Thymus (tissue), 11 donors: ENCODE measurements around the gene CYP4F12. TPM values are rescaled to one million over a fixed set of nuclear protein-coding genes. Genes with fewer than 3 reads are reported as not detected.
"Not testable (repeated sequence)": the region's sequence is repeated elsewhere in the genome, so short reads cannot be mapped to it uniquely, and the experiment has no call there.

ENCODE experiments used
- DNase-seq, 9 donors: peaks; one replicate each; pipeline ENCODE4 v3.0.0-alpha.2; 2013; ENCODE audit warnings: low spot score in 9 of 9, low read depth in 6 of 9, missing footprints in 1 of 9
- H3K27ac ChIP-seq, 2 donors: one replicate each; pipeline ENCODE4 v1.5.1; 2013; ENCODE audit warnings: control low read depth in 1 of 2, low read depth in 1 of 2, low read length in 1 of 2, mild to moderate bottlenecking in 1 of 2, moderate library complexity in 1 of 2
- H3K27me3 ChIP-seq, 2 donors: one replicate each; pipeline ENCODE4 v1.5.1; 2013; ENCODE audit warnings: low read length in 1 of 2; ENCODE audit not compliant: control insufficient read depth in 2 of 2, insufficient read depth in 1 of 2
- H3K36me3 ChIP-seq, 2 donors: one replicate each; pipeline ENCODE4 v1.5.1; 2013; ENCODE audit warnings: low read length in 1 of 2, mild to moderate bottlenecking in 1 of 2, moderate library complexity in 1 of 2; ENCODE audit not compliant: control insufficient read depth in 2 of 2, insufficient read depth in 2 of 2
- H3K4me1 ChIP-seq, 2 donors: one replicate each; pipeline ENCODE4 v1.5.1; 2013; ENCODE audit warnings: low read length in 2 of 2; ENCODE audit not compliant: control insufficient read depth in 2 of 2, insufficient read depth in 2 of 2
- H3K4me3 ChIP-seq, 2 donors: one replicate each; pipeline ENCODE4 v1.5.1; 2013; ENCODE audit warnings: low read length in 2 of 2, control low read depth in 1 of 2, mild to moderate bottlenecking in 1 of 2
- H3K9me3 ChIP-seq, 2 donors: one replicate each; pipeline ENCODE4 v1.5.1; 2013; ENCODE audit warnings: low read length in 1 of 2, mild to moderate bottlenecking in 1 of 2; ENCODE audit not compliant: control insufficient read depth in 2 of 2, insufficient read depth in 1 of 2
- WGBS: extraction: QIAGEN DNeasy Blood & Tissue Kit; methylation state at CpG from one replicate; pipeline ENCODE4 v1.1.7; 2013; 5-methylcytosine and 5-hydroxymethylcytosine counted together
- polyA plus RNA-seq: library from polyadenylated mRNA; stranded (reverse); fragments of 200-250 nt; gene quantifications from one replicate; pipeline ENCODE4 v1.2.3, GENCODE V29; 2013
- total RNA-seq: library from RNA; stranded (reverse); fragments of 120-200 nt; gene quantifications from one replicate; pipeline ENCODE4 v1.2.4, GENCODE V29; 2013
- donor health status: healthy.

The CYP4F12 gene
- total and polyA plus RNA-seq, 2 donors: 1.4 to 6.8 TPM

- Histone ChIP-seq H3K4me1 (no peaks in the 10 kb centered on the region), H3K27ac (no peak overlapping the region), H3K36me3 (no peaks in the 10 kb centered on the region), H3K9me3 (no peaks in the 10 kb centered on the region), H3K27me3 (no peaks in the 10 kb centered on the region), H3K4me3 (no peak overlapping the region)
- no peak for DNase-seq
- WGBS: 77% methylated on average over 4 of the region's 4 CpGs
Measured at GRCh38 chr19:15666883-15667282, 6.0 kb upstream of the CYP4F12 start.

- no peaks in the 10 kb centered on the region for H3K27me3 ChIP-seq
- no peaks in the 10 kb centered on the region for H3K4me1 ChIP-seq
- no peak for DNase-seq
- H3K4me3 ChIP-seq: no peak overlapping the region
- H3K36me3 ChIP-seq: no peaks in the 10 kb centered on the region
- H3K27ac ChIP-seq: no peak overlapping the region
- H3K9me3 ChIP-seq: no peaks in the 10 kb centered on the region
- 67% methylated on average over 3 of the region's 3 CpGs for WGBS
Measured at GRCh38 chr19:15669440-15669839, 3.4 kb upstream of the CYP4F12 start.

- DNase-seq: no peak
- WGBS: 88% methylated on average over 4 of the region's 4 CpGs
- Histone ChIP-seq H3K36me3 (no peaks in the 10 kb centered on the region), H3K27me3 (no peaks in the 10 kb centered on the region), H3K27ac (no peak overlapping the region), H3K4me1 (no peaks in the 10 kb centered on the region), H3K4me3 (no peak overlapping the region), H3K9me3 (no peaks in the 10 kb centered on the region)
Measured at GRCh38 chr19:15669891-15670290, 3.0 kb upstream of the CYP4F12 start.

GRCh38 chr19:15671237-15671821 lies 1.6 kb upstream of the CYP4F12 start:
- Histone ChIP-seq H3K36me3 (no peaks in the 10 kb centered on the region), H3K27ac (no peak overlapping the region), H3K27me3 (no peaks in the 10 kb centered on the region), H3K4me3 (no peak overlapping the region), H3K4me1 (no peaks in the 10 kb centered on the region), H3K9me3 (no peaks in the 10 kb centered on the region)
- 90% methylated on average over 5 of the region's 5 CpGs for WGBS
- DNase-seq: no peak

GRCh38 chr19:15671891-15672579 lies 852 bp upstream of the CYP4F12 start:
- no peak overlapping the region for H3K27ac ChIP-seq
- no peak overlapping the region for H3K4me3 ChIP-seq
- DNase-seq: no peak
- H3K4me1 ChIP-seq: no peaks in the 10 kb centered on the region
- H3K27me3 ChIP-seq: no peaks in the 10 kb centered on the region
- no peaks in the 10 kb centered on the region for H3K9me3 ChIP-seq
- no peaks in the 10 kb centered on the region for H3K36me3 ChIP-seq
- WGBS: 65% methylated on average over 10 of the region's 10 CpGs

GRCh38 chr19:15673176-15673654 lies 328 bp downstream of the CYP4F12 start:
- 41% methylated on average over 9 of the region's 9 CpGs for WGBS
- H3K27me3 ChIP-seq: no peaks in the 10 kb centered on the region
- peak in 1 of 9 donors; percentile 0 for DNase-seq
- no peaks in the 10 kb centered on the region for H3K9me3 ChIP-seq
- no peak overlapping the region for H3K4me3 ChIP-seq
- H3K27ac ChIP-seq: no peak overlapping the region
- H3K4me1 ChIP-seq: no peaks in the 10 kb centered on the region
- H3K36me3 ChIP-seq: no peaks in the 10 kb centered on the region

- Histone ChIP-seq H3K4me1 (no peaks in the 10 kb centered on the region), H3K27ac (no peak overlapping the region), H3K4me3 (no peak overlapping the region), H3K9me3 (no peaks in the 10 kb centered on the region), H3K36me3 (no peaks in the 10 kb centered on the region), H3K27me3 (no peaks in the 10 kb centered on the region)
- no peak for DNase-seq
- WGBS: 75% methylated on average over 3 of the region's 3 CpGs
Measured at GRCh38 chr19:15675560-15675959, 2.7 kb downstream of the CYP4F12 start.

- H3K9me3 ChIP-seq: no peaks in the 10 kb centered on the region
- no peaks in the 10 kb centered on the region for H3K27me3 ChIP-seq
- no peaks in the 10 kb centered on the region for H3K4me1 ChIP-seq
- WGBS: 21% methylated on average over 4 of the region's 4 CpGs
- no peak overlapping the region for H3K27ac ChIP-seq
- H3K36me3 ChIP-seq: no peaks in the 10 kb centered on the region
- no peak overlapping the region for H3K4me3 ChIP-seq
- no peak for DNase-seq
Measured at GRCh38 chr19:15679089-15679488, 6.2 kb downstream of the CYP4F12 start.

- not testable (repeated sequence) for H3K27me3 ChIP-seq, H3K4me3 ChIP-seq, H3K4me1 ChIP-seq, H3K36me3 ChIP-seq, H3K9me3 ChIP-seq, H3K27ac ChIP-seq, DNase-seq
- WGBS: 60% methylated on average over 4 of the region's 4 CpGs
Measured at GRCh38 chr19:15679865-15680264, 7.0 kb downstream of the CYP4F12 start.
